Measurements from ENCODE around the gene FSTL3.

FSTL3 gene

DNA sequence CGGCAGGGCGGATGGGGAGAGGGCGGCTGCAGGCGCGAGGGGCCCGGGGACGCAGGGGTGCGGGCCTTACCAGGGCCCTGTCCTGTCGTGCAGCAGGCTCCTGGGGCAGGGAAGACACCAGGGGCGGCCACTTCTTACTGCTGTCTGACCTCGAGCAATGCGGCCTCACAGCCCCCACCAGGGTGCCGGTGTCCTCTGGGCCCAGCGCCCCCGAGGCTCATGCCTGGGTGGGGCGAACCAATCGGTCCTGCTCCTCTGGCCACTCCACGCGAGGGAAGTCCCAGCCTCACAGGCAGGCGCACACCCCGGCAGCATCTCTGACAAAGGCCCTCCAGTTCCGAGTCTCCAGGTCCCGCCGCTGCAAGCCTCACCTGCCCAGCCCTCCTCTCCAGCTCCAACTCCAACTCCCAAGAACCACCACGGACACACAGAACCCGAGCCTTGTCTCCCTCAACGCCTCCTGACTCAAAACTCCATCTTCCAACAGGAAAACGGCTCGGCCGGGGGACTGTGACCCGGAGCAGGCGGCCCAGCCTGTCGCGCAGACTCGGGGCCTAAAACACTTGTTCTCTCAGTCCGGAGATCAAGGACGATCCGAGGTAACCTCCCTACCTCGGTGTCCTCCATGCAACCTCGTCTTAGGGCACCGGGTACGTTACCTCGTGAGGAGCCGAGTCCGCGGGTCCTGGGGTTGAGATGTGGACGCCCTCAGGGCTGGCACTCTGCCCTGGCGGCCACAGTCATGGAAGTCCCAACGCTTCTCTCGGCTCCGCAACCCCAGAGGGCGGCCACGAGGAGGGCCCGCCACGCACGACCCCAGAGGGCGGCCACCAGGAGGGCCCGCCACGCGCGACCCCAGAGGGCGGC is 30.0 kb upstream of the FSTL3 start:
- DNase-seq: no peak

GRCh38 chr19:646779-647565 is 29.2 kb upstream of the FSTL3 start:
- DNase-seq: no peak

GRCh38 chr19:647566-648284 is 28.5 kb upstream of the FSTL3 start:
- no peak for DNase-seq

- no peak for DNase-seq
These were observed 27.9 kb upstream of the FSTL3 start for GRCh38 chr19:648305-648704.

- no peak for DNase-seq
These were observed 27.0 kb upstream of the FSTL3 start for GRCh38 chr19:648904-649801.

DNA sequence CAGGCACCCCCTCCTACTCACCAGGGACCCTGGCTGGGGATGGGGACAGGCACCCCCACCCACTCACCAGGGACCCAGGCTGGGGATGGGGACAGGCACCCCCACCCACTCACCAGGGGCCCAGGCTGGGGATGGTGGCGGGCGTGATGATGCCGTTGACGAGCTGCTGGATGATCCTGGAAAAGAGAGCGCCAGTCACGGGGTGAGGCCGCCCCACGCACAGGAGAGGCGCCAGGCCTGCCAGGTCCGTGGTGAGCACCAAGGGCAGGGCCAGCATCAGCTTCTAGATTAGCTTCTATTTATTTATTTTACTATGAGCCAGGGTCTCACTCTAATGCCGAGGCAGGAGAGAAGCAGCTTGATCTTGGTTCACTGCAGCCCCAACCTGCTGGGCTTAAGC is 26.1 kb upstream of the FSTL3 start:
- no peak for DNase-seq

DNA sequence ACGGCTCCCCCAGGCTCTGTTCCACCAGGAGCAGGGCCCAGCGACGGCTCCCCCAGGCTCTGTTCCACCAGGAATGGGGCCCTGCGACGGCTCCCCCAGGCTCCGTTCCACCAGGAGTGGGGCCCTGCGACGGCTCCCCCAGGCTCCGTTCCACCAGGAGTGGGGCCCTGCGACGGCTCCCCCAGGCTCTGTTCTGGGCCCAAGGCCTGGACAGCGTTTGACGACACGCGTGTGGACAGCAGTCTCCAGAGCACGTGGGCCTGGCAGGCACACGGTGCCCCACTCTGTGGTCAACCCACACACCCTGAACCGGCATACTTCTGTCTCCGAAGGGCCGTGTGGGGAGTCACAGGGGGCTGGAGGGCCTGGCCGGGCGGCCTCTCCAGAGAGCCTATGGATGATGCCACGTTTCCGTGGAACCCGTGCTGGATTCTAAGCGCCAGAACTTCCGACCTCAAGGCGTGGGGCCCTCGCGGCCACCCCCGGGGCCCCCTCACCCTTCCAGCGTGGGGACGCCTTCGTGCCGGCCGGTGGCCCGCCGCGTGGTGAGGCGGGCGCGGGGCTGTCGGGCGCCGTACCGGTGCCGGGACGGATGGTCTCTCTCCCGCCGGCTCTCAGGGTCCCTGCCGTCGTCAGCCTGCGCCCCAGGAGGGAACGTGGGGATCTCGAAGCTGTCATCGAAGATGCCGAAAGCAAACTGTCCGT is 24.9 kb upstream of the FSTL3 start:
- no peak for DNase-seq

- DNase-seq: no peak
These were observed 24.2 kb upstream of the FSTL3 start for GRCh38 chr19:651991-652390.

GRCh38 chr19:652467-653389 is 23.5 kb upstream of the FSTL3 start:
- no peak for DNase-seq

DNA sequence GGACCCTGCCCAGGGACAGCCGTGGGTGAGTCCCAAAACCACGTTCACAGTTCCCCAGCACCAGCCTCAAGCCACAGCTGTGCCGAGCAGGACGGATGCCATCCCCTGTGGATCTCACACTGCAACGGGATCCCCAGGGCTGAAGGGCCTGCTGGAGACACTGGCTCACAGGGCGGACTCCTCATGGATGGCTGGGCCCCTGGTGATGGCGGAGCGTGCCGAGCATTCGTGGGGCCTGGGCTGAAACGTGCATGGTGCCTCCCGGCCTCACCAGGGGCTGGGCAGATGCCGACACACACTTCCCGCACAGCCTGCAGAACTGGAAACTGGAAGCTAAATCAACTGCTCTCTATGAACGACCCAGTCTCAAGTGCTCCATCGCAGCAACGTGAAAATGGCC is 22.8 kb upstream of the FSTL3 start:
- no peak for DNase-seq

DNA sequence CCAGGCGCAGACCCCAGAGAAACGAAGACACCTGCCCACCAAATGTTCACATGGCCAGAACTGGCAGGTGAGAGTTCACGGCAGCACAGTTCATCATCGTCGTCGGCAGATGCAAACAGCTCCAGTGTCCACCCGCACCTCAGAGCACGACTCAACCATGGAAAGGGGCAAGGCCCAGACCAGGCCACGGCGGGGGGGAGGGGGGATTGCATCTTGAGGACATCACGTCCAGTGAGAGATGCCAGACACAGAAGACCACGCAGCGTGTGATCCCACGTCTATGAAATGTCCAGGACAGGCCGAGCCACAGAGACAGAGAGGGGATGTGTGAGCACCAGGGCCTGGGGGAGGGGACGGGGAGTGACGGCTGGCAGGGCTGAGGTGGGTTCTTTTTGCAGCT is 20.5 kb upstream of the FSTL3 start:
- DNase-seq: no peak

GRCh38 chr19:656751-657559 is 19.2 kb upstream of the FSTL3 start:
- no peak for DNase-seq

GRCh38 chr19:657611-658010 is 18.6 kb upstream of the FSTL3 start:
- DNase-seq: no peak

- no peak for DNase-seq
These were observed 17.9 kb upstream of the FSTL3 start for GRCh38 chr19:658059-658839.

GRCh38 chr19:658916-659839 is 17.0 kb upstream of the FSTL3 start:
- no peak for DNase-seq

- DNase-seq: no peak
These were observed 15.3 kb upstream of the FSTL3 start for GRCh38 chr19:660793-661426.

Measured in NCI-H187 treated with DMSO at 0.1 percent for 48 hours (cell line).